HepG2 (cell line): ENCODE data around the gene FSCN2. TPM values are rescaled to one million over a fixed set of nuclear protein-coding genes. Genes with fewer than 3 reads are reported as not detected.

Experiments used
- ATAC-seq: fragments of 200-7000 bp; cut with Tn5 transposase; 3 replicates; pipeline ENCODE4 v1.9.1; 2020; ENCODE audit warnings: mild to moderate bottlenecking, moderate library complexity
- BruUV-seq: library from RNA; stranded (reverse); fragments of 400-500 nt; replicated peaks from 2 replicates; lab custom pipeline; 2021; lab: Mats Ljungman, UMichigan
- CTCF ChIA-PET: fragments of 300-600 bp; formaldehyde crosslinking; extraction: SDS; loops from one replicate; lab custom pipeline; 2021; ENCODE audit warnings: low total read pairs, inconsistent platforms, low intra/inter-chr PET ratio; lab: Yijun Ruan, JAX
- POLR2A ChIA-PET: fragments of 350-600 bp; sonication (Branson Sonifier 250); formaldehyde crosslinking; loops from one replicate; lab custom pipeline; 2020; ENCODE audit warnings: antibody characterized with exemption, inconsistent platforms; lab: Yijun Ruan, JAX
- DNase-seq: peaks from one replicate; pipeline ENCODE4 v3.0.0-alpha.2; 2015; ENCODE audit warnings: low spot score
- FAIRE-seq: peaks from 3 replicates; lab custom pipeline; 2011; peaks lifted over from hg19 to GRCh38; lab: Jason Lieb, UNC
- H2AFZ ChIP-seq: one replicate; pipeline ENCODE4 v1.6.1; 2011; ENCODE audit warnings: low read length, inconsistent platforms
- H3K27ac ChIP-seq: fragments of 300-600 bp; 3 replicates; pipeline ENCODE4 v1.8.0; 2011; ENCODE audit warnings: mixed run types, mild to moderate bottlenecking, mixed read lengths, low read length, inconsistent platforms; ENCODE audit not compliant: insufficient read depth; ENCODE audit errors: extremely low read length
- H3K27me3 ChIP-seq, 2 experiments: fragments of 200-600 bp in 1 of 2; 2 replicates in 1 of 2; 3 replicates in 1 of 2; pipeline versions ENCODE4 v1.6.0 to v1.8.0; 2011; ENCODE audit warnings: low read length in 2 of 2, mild to moderate bottlenecking in 2 of 2, moderate library complexity in 2 of 2, inconsistent platforms in 1 of 2; ENCODE audit not compliant: insufficient read depth in 2 of 2, control insufficient read depth in 1 of 2
- H3K36me3 ChIP-seq, 2 experiments: fragments of 200-600 bp in 1 of 2; replicated peaks in 1 of 2; 2 replicates in 1 of 2; 3 replicates in 1 of 2; pipeline versions ENCODE4 v1.5.1 to v1.8.0; 2011; ENCODE audit warnings: low read length in 2 of 2, inconsistent platforms in 1 of 2; ENCODE audit not compliant: insufficient read depth in 2 of 2, control insufficient read depth in 1 of 2
- H3K4me1 ChIP-seq: 2 replicates; pipeline ENCODE4 v1.5.1; 2012; ENCODE audit warnings: low read length, inconsistent platforms; ENCODE audit not compliant: insufficient read depth
- H3K4me2 ChIP-seq: 2 replicates; pipeline ENCODE4 v1.6.0; 2011; ENCODE audit warnings: low read depth, low read length, inconsistent platforms
- H3K4me3 ChIP-seq, 3 experiments: fragments of 200-600 bp in 1 of 3; sonication (generic), shearing (Covaris generic) in 1 of 3; replicated peaks in 1 of 3; 2 replicates each; pipeline ENCODE4 v1.5.1; 2011 to 2016; ENCODE audit warnings: low read length in 3 of 3, inconsistent platforms in 2 of 3, low read depth in 2 of 3, mild to moderate bottlenecking in 2 of 3, control low read depth in 1 of 3, mixed read lengths in 1 of 3; ENCODE audit not compliant: insufficient read depth in 1 of 3
- H3K79me2 ChIP-seq: one replicate; pipeline ENCODE4 v1.6.1; 2011; ENCODE audit warnings: low read length, inconsistent platforms; ENCODE audit not compliant: insufficient read depth
- H3K9ac ChIP-seq: 2 replicates; pipeline ENCODE4 v1.6.0; 2011; ENCODE audit warnings: mild to moderate bottlenecking, low read depth, low read length, inconsistent platforms; ENCODE audit not compliant: insufficient read depth
- H3K9me3 ChIP-seq: 2 replicates; pipeline ENCODE4 v1.5.1; 2012; ENCODE audit warnings: mild to moderate bottlenecking, low read length
- H4K20me1 ChIP-seq: 2 replicates; pipeline ENCODE4 v1.6.0; 2011; ENCODE audit warnings: inconsistent platforms, mild to moderate bottlenecking, low read length, moderate library complexity; ENCODE audit not compliant: insufficient read depth
- BRF2 ChIP-seq: sonication (generic); formaldehyde crosslinking; IDR thresholded peaks from 2 replicates; pipeline ENCODE4 v1.8.1; 2022; ENCODE audit warnings: mild to moderate bottlenecking, missing genetic modification reagents
- CSRNP2 ChIP-seq: sonication (generic); formaldehyde crosslinking; conservative IDR thresholded peaks from 2 replicates; pipeline ENCODE4 v1.8.0; 2022; ENCODE audit warnings: low read depth, missing genetic modification reagents
- FOSL1 ChIP-seq: sonication (generic); formaldehyde crosslinking; IDR thresholded peaks from 2 replicates; pipeline ENCODE4 v1.9.0; 2021; ENCODE audit warnings: missing genetic modification reagents, borderline replicate concordance
- KLF11 ChIP-seq: IDR thresholded peaks from 2 replicates; pipeline ENCODE4 v1.6.1; 2016; ENCODE audit warnings: missing compliant biosample characterization
- NKX3-1 ChIP-seq: sonication (generic); formaldehyde crosslinking; IDR thresholded peaks from 2 replicates; pipeline ENCODE4 v1.5.0; 2020; ENCODE audit warnings: missing genetic modification reagents
- NR2F6 ChIP-seq, 2 experiments: IDR thresholded peaks; 2 replicates each; pipeline ENCODE4 v1.6.1; 2016; ENCODE audit warnings: antibody characterized with exemption in 1 of 2, mild to moderate bottlenecking in 1 of 2
- SNAPC5 ChIP-seq: sonication (generic); formaldehyde crosslinking; IDR thresholded peaks from 2 replicates; pipeline ENCODE4 v1.8.1; 2023; ENCODE audit warnings: mild to moderate bottlenecking, missing genetic modification reagents, borderline replicate concordance
- TBL1XR1 ChIP-seq: fragments of 150-350 bp; IDR thresholded peaks from 2 replicates; pipeline ENCODE4 v1.6.1; 2014; ENCODE audit warnings: borderline replicate concordance, low read length; ENCODE audit not compliant: partially characterized antibody
- TEF ChIP-seq: sonication (generic); formaldehyde crosslinking; IDR thresholded peaks from 2 replicates; pipeline ENCODE4 v1.5.0; 2020; ENCODE audit warnings: missing genetic modification reagents
- TIGD3 ChIP-seq: sonication (generic); formaldehyde crosslinking; IDR thresholded peaks from 2 replicates; pipeline ENCODE4 v1.5.1; 2020; ENCODE audit warnings: mild to moderate bottlenecking, missing genetic modification reagents, borderline replicate concordance
- TRIM24 ChIP-seq: sonication (generic); formaldehyde crosslinking; IDR thresholded peaks from 2 replicates; pipeline ENCODE4 v1.8.0; 2022; ENCODE audit warnings: mild to moderate bottlenecking, missing genetic modification reagents
- ZNF121 ChIP-seq: sonication (generic); formaldehyde crosslinking; IDR thresholded peaks from 2 replicates; pipeline ENCODE4 v1.5.0; 2020; ENCODE audit warnings: mild to moderate bottlenecking, missing genetic modification reagents
- ZNF17 ChIP-seq: sonication (generic); formaldehyde crosslinking; IDR thresholded peaks from 2 replicates; pipeline ENCODE4 v1.5.0; 2020; ENCODE audit warnings: mild to moderate bottlenecking, missing genetic modification reagents
- ZNF337 ChIP-seq: sonication (generic); formaldehyde crosslinking; IDR thresholded peaks from 2 replicates; pipeline ENCODE4 v1.5.1; 2020; ENCODE audit warnings: missing genetic modification reagents, low read depth, mild to moderate bottlenecking, borderline replicate concordance
- ZNF740 ChIP-seq: sonication (generic); formaldehyde crosslinking; IDR thresholded peaks from 2 replicates; pipeline ENCODE4 v1.4.0; 2020; ENCODE audit warnings: missing genetic modification reagents
- ZSCAN20 ChIP-seq: sonication (generic); formaldehyde crosslinking; IDR thresholded peaks from 2 replicates; pipeline ENCODE4 v1.4.0; 2020; ENCODE audit warnings: missing genetic modification reagents, mild to moderate bottlenecking, borderline replicate concordance
- ZZZ3 ChIP-seq: sonication (generic); formaldehyde crosslinking; IDR thresholded peaks from 2 replicates; pipeline ENCODE4 v1.4.0; 2020; ENCODE audit warnings: missing genetic modification reagents, mild to moderate bottlenecking, borderline replicate concordance
- WGBS: methylation state at CpG from one replicate; pipeline ENCODE4 v1.1.6; 2017; ENCODE audit warnings: low lambda C conversion rate; 5-methylcytosine and 5-hydroxymethylcytosine counted together
- in situ Hi-C: cut with HindIII; loops from 2 replicates; pipeline ENCODE4 v1.10.0; 2017; ENCODE audit warnings: low pct_unique_long_range_greater_than_20kb; ENCODE audit not compliant: extremely low pct_ligation_motif_present
- intact Hi-C: fragments of 100-400 bp; cut with micrococcal nuclease; formaldehyde crosslinking; loops from one replicate; pipeline ENCODE4 v1.10.0; 2022; ENCODE audit not compliant: unreplicated experiment
- polyA plus RNA-seq, 8 experiments: library from polyadenylated mRNA; depleted of rRNA in 3 of 8; stranded (reverse) in 7 of 8; unstranded in 1 of 8; fragments of >200 nt; fragmentation: Illumina TruSeq in 4 of 8; extraction: Trizol in 4 of 8; gene quantifications; 2 replicates each; pipeline versions ENCODE4 v1.2.1 to v1.2.3, GENCODE V29; 2011 to 2016; ENCODE audit warnings: low read depth in 4 of 8, missing spikeins in 1 of 8, mixed read lengths in 1 of 8; ENCODE audit not compliant: insufficient read depth in 1 of 8
- total RNA-seq, 5 experiments: library from RNA; depleted of rRNA; stranded (reverse); fragments of >200 nt; fragmentation: Illumina TruSeq; extraction: Trizol; gene quantifications; 2 replicates each; pipeline ENCODE4 v1.2.3, GENCODE V29; 2016; ENCODE audit warnings: low read depth in 1 of 5

FSCN2 gene
- total and polyA plus RNA-seq, 2 of the 13 experiments (the other 11 are each of a cell fraction or from before 2014, with no cell fraction given): 0.09 TPM; not detected in 1

- TF ChIP-seq ZZZ3 (CRISPR knock-in tag) (no peak), TIGD3 (CRISPR knock-in tag) (no peak), ZNF121 (CRISPR knock-in tag) (peak; percentile 67)
Observed at GRCh38 chr17:81492202-81492601, 36.0 kb upstream of the FSCN2 start (continued).

GRCh38 chr17:81492706-81493105 lies 35.5 kb upstream of the FSCN2 start:
- in situ Hi-C loops: no loop called here
- Histone ChIP-seq H3K27me3 (peaks cover 1 to 29% of the 10 kb centered on the region in 2 experiments), H4K20me1 (no peaks in the 10 kb centered on the region), H3K4me2 (no peak overlapping the region), H3K9ac (no peak overlapping the region), H3K27ac (no peak overlapping the region), H3K4me3 (no peak overlapping the region), H3K36me3 (no peaks in the 10 kb centered on the region), H3K9me3 (no peaks in the 10 kb centered on the region), H3K79me2 (no peaks in the 10 kb centered on the region), H3K4me1 (peaks cover 67% of the 10 kb centered on the region), H2AFZ (no peak overlapping the region)
- 54% methylated on average over 9 of the region's 9 CpGs for WGBS
- ATAC-seq: no peak
- ChIA-PET CTCF (no interaction called here), POLR2A (interaction anchor here (1.0 to 2.0 kb wide), 7 partner anchors 10 to 96 kb away, joined by 3 to 13 read pairs (median 3); partner anchors contain the start of genes ACTG1 and FAAP100)
- FAIRE-seq: no peak
- DNase-seq: no peak
- BruUV-seq: no TSS peak
- intact Hi-C loops: no loop called here
- TF ChIP-seq BRF2 (no peak), ZNF17 (CRISPR knock-in tag) (no peak), TEF (CRISPR knock-in tag) (no peak), ZNF337 (CRISPR knock-in tag) (no peak), SNAPC5 (CRISPR knock-in tag) (no peak), TBL1XR1 (no peak), CSRNP2 (CRISPR knock-in tag) (no peak), NR2F6 (IDR thresholded peaks at IDR 0.05) (no peak), NR2F6 (CRISPR knock-in tag; IDR thresholded peaks at IDR 0.05) (no peak), ZNF740 (no peak), FOSL1 (CRISPR knock-in tag) (no peak), TRIM24 (no peak), KLF11 (CRISPR knock-in tag) (no peak), ZSCAN20 (no peak), NKX3-1 (CRISPR knock-in tag) (no peak)
